HG02610 (cell line): ENCODE measurements around the gene ACSL3.
"Not testable (repeated sequence)": the region's sequence is repeated elsewhere in the genome, so short reads cannot be mapped to it uniquely, and the experiment has no call there.

ENCODE experiments used
- ATAC-seq: cut with Tn5 transposase; IDR thresholded peaks from one replicate; pipeline ENCODE4 v1.9.1; 2021; ENCODE audit warnings: mild to moderate bottlenecking, moderate library complexity; ENCODE audit not compliant: unreplicated experiment

ACSL3 gene

DNA sequence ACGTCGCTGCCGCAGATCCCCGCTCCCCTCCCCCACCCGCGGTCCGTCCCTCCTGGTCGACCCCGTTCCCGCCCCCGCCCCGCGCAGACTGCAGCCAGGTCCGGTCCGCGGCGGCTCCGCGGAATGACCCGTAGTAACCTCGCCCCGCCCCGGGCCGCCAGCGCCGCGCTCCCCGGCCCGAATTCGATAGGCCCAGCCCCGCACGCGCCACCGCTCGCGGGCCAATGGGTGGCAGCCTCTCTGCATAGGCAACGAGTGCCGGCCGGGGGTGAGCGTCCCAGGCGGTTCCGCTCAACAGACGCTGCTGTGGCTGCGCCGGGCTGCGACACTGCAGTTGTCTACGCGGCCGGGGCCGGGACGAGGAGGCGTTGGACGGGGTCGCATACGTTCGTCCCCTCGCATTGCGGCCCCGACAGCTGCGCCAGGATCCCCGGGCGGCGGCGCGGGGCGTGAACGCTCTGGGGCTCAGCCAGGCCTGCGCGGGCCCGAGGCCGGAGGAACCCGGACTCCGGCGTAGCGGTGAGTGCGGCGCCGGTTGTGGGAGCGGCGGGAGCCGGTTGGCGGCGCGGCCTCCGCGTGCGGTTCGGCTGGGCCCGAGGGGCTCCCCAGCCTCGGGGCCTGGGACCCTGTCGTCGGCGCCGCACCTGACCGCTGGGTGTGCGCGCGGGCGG lies at the start of gene ACSL3:
Gene ACSL3 (plus strand): TSS at position 297 of the 671 bp plus-strand sequence. CDS start 47,737 bp downstream, outside the sequence.
- ATAC-seq: peak; percentile 99

DNA sequence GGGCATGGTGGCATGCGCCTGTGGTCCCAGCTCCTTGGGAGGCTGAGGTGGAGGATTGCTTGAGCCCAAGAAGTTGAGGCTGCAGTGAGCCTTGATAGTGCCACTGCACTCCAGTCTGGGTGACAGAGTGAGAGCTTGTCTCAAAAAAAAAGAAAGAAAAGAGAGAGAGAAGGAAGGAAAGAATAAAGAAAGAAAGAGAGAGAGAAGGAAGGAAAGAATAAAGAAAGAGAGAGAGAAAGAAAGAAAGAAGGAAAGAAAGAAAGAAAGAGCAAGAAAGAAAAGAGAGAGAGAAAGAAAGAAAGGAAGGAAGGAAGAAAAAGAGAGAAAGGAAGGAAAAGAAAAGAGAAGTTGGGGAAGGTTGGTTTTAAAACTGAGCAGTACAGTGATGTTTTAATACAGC lies 49.0 kb upstream of the ACSL3 start:
- no peak for ATAC-seq

DNA sequence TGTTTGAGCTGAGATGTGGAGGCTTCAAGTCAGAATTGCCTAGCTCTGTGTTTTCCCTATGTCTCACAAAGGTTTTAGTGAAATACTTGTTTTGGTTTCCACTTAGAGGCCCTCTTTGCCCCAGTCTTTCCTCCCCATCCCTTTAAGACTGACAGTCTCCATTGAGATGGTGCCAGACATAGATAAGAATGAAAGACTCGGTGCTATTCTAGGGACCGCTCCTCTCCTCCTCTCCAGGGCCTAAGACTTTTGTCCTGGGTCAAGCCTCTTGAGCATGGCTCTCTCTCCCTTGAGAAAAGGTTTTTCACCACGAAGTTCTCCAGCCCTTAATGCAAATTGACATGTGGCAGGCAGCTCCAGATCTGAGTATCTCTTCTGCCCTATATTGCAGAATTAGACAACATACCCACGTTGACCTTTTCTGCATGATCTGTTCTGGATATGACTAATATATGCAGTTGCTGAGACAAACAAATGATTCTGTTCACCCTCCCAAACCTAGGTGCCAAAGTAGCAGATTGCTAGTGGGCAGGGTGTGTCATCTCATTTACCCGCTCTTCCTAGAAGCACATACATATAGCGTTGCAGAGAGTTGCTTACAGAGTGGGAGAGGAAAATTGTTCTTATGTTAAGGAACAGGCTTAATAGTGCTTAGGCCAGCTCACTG lies 47.5 kb upstream of the ACSL3 start:
- peak; percentile 97 for ATAC-seq

DNA sequence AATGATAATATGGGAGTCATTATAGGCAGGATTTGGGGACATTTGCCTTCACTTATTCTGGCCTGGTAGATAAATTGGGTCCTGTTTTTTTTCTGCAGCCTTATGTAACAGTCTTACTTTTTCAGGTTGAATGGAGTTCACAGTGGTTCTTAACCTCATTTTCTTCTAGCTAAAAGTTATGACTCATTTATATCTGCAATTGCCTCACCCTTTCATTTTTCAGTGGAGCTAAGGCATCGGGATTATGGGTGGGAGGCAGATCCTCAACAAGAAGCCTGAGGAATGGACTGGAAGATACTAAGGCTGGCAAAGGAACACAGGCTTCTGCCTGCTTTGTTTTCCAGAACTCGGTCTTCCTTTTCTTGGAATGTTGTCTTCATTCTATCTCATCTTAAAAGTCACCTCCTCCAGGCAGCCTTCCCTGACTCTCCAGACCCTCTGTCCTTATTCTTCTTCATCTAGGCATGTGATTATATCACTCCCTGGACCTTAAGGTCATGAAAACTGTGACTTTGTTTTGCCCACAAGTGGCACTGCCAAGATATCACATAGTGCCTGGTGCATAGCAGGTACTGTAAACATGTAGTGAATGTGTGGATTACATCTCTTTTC lies 41.0 kb upstream of the ACSL3 start:
- no peak for ATAC-seq

DNA sequence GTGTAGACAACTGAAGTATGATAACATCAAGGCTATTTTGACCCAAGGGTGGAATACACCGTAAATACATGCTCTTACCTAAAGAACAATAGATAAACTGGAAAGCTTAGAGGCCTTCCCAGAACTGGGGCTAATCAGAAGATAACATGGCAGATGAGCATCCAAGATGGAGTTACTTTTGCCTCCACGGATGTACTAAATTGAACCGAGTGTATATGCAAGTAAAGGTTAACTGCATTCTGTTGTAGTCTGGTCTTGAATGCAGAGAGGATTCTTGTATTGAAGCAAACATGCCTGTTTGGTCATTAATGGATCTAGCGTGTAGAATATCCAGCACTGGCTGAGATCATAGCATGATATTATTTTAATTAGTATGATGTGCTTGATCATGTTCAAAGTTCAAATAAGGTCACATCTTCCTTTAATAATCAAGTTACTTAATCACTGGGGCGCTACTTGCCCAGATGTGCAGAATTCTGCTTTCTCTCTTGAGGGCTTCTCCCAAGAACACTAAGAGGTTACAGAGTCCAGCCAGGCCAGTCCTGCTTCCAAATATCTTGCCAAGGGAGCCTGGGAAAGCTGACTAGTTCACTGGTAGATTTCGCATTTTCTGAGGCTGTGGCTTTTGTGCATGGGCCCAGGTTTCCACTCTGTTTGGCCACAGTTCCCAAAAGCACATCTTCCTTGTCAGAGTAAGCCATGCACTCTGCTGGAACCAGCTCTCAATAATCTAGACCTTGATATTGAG lies 37.5 kb upstream of the ACSL3 start:
- no peak for ATAC-seq

DNA sequence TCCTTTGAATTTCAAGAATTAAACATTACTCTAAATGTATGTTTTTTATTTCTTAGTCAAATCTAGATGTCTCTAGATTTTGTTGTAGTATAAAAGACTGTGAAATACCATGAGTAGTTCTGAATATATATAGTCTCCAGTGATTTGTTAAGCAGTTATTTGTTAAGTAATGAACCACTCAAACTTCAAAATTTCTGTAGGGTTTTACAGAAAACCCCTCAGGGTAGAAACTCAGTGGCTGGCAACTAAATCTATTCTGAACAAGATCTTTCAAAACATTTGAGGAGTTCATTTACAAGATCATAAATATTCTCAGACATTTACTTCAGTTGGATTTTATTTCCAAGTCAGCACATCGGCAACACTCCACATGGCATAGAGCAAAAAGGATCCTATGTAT lies 35.8 kb upstream of the ACSL3 start:
- ATAC-seq: no peak

DNA sequence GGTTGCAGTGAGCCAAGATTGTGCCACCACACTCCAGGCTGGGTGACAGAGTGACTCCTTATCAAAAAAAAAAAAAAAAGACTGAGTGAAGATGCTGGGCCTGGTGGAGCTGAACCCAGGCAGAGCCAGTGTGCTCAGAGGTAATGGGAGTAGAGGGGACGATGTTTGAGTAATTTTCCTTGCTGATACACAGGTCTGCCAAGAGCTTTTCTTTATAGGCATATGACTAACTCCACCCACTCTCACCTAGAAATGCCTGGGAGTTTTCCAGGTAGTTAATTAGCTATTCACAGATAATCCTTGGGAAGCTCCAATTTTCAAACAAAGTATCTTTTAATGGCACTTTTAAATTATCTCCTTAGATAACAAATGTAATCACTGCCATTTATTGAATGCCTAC lies 33.4 kb upstream of the ACSL3 start:
- no peak for ATAC-seq

DNA sequence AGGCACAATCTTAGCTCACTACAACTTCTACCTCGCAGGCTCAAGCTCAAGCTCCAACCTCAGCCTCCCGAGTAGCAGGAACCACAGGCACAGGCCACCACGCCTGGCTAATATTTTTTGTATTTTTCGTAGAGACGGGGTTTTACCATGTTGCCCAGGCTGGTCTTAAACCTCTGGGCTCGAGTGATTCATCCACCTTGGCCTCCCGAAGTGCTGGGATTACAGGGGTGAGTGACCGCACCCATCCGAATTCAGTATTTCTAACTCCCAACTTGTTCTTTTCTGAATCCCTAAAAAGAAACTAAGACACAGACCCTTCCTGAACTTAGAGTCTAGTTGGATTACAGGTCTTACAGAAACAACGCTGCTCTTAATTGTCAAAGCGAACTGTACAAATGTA lies 32.3 kb upstream of the ACSL3 start:
- no peak for ATAC-seq

DNA sequence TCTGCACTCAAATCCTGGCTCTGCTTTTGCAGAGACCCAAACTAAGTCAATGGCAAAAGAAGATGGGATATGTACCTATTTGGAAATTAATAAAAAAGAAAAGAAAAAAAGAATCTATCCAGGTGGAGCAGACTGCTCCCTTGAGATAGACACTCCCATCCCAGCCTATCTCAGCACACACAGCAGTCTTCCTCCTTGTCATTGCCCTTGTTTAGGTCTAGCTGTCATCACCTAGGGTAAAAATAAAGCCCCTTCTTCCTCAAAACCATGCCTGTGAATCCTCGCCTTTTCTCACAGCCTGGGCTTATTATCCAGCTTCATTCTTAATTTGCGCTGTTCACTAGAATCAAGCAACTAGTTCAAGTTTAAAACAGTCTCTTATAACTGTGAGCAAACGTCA lies 30.7 kb upstream of the ACSL3 start:
- ATAC-seq: no peak

DNA sequence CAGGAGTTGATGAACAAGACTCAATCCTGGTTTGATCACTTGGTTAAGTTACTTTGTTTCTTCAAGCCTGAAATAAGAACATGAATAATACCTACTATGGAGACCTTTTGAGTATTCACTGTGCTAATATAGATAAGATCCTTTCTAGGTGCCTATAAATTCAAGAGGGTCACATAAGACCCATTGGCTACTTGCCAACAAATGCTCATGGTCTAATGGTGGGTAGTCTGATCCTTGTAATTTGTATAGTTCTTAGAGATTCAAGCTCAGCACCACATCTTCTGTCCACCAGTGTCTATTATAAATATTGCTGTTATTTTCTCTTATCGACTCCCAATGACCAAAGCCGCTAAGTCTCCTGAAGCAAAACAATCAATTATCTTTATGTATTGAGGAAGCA lies 27.4 kb upstream of the ACSL3 start:
- no peak for ATAC-seq

DNA sequence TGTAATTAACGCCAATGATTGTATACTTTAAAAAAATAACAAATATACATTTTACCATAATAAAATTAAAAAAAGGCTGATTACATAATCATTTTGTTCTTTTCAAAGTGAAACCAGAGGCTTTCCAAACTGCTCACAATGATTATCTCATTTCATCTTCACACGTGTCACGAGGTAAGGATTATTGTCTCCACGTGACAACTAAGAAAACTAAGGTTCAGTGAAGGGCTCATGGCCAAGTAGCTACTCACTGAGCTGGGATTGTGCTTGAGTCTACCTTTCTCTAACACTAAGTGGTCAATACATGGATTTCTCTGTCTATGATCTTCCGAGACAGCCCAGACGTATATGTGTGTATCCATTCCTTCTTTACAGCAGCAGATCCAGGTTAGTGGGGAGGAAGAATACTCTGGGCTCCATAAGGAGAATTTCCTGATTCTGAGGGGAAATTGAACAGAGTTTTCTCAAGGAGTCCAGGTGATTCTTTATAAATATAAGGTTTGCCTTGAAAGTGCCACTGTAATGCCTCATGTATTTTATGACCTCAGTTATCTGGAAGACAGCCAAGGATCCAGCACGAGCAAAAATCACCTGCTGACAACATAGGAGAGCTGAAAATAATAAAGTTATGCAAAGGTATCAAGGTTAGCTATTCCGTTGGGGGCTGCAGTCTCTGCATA lies 25.6 kb upstream of the ACSL3 start:
- no peak for ATAC-seq

DNA sequence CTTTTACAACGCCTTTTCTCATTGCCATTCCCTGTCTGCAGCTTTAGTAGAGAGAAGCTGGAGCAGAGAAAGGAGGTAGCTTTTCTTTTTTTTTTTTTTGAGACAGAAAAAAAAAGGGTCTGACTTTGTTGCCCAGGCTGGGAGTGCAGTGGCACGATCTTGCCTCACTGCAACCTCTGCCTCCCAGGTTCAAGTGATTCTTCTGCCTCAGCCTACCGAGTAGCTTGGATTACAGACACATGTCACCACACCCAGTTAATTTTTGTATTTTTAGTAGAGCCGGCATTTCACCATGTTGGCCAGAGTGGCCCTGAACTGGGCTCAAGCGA lies 25.0 kb upstream of the ACSL3 start:
- ATAC-seq: no peak

DNA sequence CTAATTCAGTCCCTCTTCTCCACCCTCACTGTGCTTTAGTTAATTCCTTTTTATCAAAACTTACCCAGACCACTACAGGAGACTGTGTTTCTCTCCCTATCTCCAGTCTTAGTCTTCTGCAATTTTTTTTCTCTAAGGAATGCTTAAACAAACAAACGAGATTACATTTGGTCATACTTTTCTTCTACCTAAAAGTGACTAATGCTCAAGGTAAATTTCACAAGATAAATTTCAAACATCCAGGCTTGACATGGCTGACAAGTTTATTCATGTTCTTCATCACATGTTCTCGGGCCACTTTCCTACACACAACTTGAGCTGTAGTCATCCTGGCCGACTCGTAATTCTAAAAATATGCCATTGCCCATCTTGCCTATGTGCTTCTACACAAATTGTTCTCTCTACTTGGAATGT lies 23.2 kb upstream of the ACSL3 start:
- no peak for ATAC-seq

DNA sequence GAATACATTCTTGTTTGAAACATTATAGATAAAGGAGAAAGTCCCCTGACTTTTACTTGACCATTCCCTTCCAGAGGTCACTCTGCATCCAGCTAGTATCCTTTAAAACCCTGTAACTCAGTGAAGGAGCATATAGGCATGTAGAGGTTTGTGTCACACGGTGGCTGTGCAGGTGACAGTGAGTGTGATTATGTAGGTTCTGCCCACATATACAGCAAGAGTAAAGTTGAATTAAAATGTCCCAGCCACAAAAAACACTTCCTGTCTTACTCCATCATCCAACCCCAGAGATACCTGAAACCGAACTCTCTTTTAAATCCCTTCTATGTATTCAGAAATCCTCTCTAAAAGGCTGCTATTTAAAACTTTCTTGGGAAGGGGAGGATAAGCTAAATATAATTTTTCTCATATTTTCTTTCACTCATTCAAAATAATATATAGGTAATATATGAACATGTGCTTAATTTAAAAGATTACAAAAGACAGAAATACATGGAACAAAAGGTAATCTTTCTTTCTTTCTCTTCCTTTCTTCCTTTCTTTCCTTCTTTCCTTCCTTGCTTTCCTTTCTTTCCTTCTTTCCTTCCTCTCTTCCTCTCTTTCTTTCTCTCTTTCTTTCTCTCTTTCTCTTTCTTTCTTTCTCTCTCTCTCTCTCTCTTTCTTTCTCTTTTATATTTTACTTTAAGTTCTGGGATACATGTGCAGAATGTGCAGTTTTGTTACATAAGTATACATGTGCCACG lies 20.6 kb upstream of the ACSL3 start:
- no peak for ATAC-seq

DNA sequence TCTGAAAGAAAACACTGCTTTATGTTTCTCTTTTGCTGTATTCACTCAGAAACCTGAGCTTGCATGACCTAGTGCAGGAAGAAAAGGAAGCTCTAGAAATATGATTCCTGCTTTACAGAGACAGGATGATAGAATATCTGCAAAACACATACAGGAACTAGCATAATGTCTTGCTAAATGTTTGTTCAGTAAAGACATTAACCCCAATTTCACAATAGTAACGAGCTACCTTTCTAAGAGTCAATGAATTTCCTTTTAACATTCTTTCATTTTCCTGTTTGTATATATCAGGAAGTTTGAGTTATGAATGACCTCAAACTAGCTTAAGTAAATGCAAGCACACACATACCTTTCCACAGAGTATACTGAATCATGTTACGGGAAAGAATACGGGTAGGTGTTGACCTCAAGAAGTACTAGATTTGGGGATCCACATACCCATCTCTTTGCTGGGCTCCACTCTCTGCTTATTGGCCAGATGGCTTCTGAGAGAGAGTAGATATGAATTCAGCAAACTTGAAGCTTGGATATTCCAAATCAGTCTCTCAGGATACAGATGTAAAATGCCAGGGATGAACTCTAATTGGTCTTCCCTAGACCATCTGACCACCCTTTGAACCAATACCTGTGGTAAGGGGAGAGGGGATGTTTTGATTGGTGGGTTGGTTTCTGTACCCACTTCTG lies 18.2 kb upstream of the ACSL3 start:
- ATAC-seq: no peak

DNA sequence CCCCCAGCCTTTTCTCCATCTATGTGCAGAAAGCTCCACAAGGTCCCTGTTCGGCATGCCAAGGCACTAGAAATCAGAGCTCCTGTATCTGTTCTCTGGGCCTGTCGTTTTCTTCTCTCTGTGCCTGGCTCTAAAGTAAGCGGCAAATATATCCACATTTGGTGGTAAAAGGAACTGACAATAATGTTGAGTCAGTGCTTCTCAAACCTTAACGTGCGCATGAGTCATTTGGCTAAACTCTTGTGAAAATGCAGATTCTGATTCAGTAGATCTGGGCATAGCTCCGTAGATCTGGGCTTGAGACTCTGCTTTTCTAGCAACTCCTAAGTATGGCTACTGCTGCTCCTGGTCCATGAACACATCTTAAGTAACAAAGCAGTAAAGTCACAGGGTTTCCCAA lies 16.5 kb upstream of the ACSL3 start:
- no peak for ATAC-seq

DNA sequence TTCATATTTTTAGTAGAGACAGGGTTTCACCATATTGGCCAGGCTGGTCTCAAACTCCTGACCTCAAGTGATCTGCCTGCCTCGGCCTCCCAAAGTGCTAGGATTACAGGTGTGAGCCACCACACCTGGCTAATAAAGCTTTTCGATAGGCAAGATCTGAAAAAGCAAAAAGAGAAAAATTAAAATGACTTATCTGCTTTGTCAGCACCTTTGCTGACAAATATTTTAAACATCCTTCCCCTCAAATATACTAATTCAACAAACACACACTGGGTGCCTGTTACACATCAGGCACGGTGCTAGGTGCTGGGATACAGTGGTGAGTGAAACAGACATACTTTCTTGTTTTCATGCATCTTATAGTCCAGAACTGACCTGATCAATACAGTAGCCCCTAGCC lies 15.5 kb upstream of the ACSL3 start:
- ATAC-seq: not testable (repeated sequence)

DNA sequence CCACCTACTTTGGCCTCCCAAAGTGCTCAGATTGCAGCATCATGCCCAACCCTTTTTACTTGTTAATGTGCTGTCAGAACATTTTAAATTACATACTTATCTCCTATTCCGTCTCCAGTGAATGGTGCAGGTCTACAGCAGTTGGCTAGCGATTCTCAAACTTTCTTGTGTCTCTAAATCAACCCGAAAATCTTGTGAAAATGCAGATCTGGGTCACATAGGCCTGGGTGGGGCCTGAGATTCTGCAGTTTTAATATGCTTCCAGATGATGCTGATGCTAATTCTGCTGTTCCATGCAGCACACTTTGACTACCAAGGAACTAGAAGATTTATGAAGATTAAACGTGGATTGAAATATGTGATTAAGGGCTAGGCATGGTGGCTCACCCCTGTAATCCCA lies 14.8 kb upstream of the ACSL3 start:
- ATAC-seq: no peak

DNA sequence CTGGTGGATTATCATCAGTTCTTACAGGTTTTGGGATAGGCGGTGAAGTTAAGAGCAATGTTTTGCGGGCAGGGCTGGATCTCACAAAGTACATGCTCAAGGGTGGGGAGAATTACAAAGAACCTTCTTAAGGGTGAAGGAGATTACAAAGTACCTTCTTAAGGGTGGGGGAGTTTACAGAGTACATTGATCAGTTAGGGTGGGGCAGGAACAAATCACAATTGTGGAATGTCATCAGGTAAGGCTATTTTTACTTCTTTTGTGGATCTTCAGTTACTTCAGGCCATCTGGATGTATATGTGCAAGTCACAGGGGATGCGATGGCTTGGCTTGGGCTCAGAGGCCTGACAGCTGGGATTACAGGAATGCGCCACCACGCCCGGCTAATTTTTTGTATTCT lies 12.8 kb upstream of the ACSL3 start:
- not testable (repeated sequence) for ATAC-seq

DNA sequence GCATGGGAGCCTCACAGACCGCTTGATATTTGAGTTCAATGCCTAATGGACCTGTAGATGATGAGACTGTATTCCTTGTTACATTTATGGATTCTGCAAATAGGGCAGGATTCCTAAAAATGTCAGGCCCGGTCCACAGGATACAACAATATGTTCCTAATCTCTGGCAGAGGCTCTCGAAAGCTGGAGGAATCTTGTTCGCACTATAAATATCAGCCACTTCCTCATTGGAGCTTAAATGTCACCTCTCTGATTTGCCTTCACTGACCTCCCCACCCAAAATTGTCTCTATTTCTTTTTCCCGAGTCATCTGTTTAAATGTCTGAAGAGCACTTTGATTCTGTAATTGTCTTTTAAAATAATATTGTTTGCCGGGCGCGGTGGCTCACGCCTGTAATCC lies 12.0 kb upstream of the ACSL3 start:
- no peak for ATAC-seq
